GM12864 (cell line): ENCODE data around the gene TOPBP1.
"Not testable (repeated sequence)": the region's sequence is repeated elsewhere in the genome, so short reads cannot be mapped to it uniquely, and the experiment has no call there.

Experiments used
- DNase-seq: peaks from one replicate; pipeline ENCODE4 v3.0.0-alpha.2; 2011; ENCODE audit warnings: low read depth
- H3K4me3 ChIP-seq: 2 replicates; pipeline ENCODE4 v1.5.1; 2011; ENCODE audit warnings: mild to moderate bottlenecking, low read depth, low read length, control low read depth
- CTCF ChIP-seq: IDR thresholded peaks from 2 replicates; pipeline ENCODE4 v1.5.1; 2011; ENCODE audit warnings: low read depth, mild to moderate bottlenecking, moderate library complexity, low read length, control low read depth, inconsistent platforms; ENCODE audit errors: missing control alignments

Gene TOPBP1

GRCh38 chr3:133693821-133694220 lies 32.1 kb upstream of the TOPBP1 start:
- no peak overlapping the region for H3K4me3 ChIP-seq
- no peak for TF ChIP-seq CTCF
- no peak for DNase-seq

GRCh38 chr3:133692759-133693158 lies 31.0 kb upstream of the TOPBP1 start:
- H3K4me3 ChIP-seq, result no peak overlapping the region
- TF ChIP-seq CTCF, result no peak
- no peak for DNase-seq

- no peak for DNase-seq
- no peak for TF ChIP-seq CTCF
- H3K4me3 ChIP-seq, result no peak overlapping the region
These were observed 29.7 kb upstream of the TOPBP1 start for GRCh38 chr3:133691273-133692107.

GRCh38 chr3:133677993-133678392 lies 16.3 kb upstream of the TOPBP1 start:
- DNase-seq, H3K4me3 ChIP-seq: not testable (repeated sequence)

GRCh38 chr3:133676336-133677118 lies 14.8 kb upstream of the TOPBP1 start:
- DNase-seq, result no peak
- H3K4me3 ChIP-seq, result no peak overlapping the region

GRCh38 chr3:133675631-133676335 lies 14.0 kb upstream of the TOPBP1 start:
- no peak for TF ChIP-seq CTCF
- DNase-seq, result no peak
- no peak overlapping the region for H3K4me3 ChIP-seq

More at GRCh38 chr3:133676336-133677118, 14.8 kb upstream of the TOPBP1 start:
- TF ChIP-seq CTCF, result no peak
